MM.1S (cell line): ENCODE results near the gene KIN.

Source experiments
- EZH2 ChIP-seq: fragments of 300-600 bp; sonication (generic); optimal IDR thresholded peaks from 2 replicates; pipeline ENCODE3; 2017; ENCODE audit warnings: low read depth, mild to moderate bottlenecking, antibody characterized with exemption, low read length, mixed read lengths
- EZH2phosphoT487 ChIP-seq: fragments of 300-600 bp; sonication (generic); IDR thresholded peaks from 2 replicates; pipeline ENCODE4 v1.6.1; 2018; ENCODE audit warnings: antibody characterized with exemption, low read length
- TF ChIP-seq, protein P1 (sequence below): fragments of 300-600 bp; sonication (generic); IDR thresholded peaks from 2 replicates; pipeline ENCODE4 v1.5.1; 2016; ENCODE audit warnings: antibody characterized with exemption, low read length, mixed read lengths

DNA sequence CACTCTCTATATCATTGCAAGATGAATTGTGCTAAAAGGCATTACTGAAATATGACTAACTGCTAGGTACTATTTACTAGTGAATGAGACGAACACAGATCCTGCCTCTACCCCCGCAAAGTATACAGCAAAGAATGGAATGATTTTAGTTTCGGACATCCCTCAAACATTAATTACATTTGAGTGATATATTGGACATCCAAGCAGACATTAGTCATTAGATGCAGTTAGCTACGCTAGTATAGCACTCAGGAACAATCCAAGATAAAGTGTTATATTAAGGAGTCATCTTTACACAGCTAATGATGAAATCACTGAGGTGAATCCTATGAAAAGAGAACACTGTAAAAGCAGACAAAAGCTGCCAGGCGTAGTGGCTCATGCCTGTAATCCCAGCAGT lies 23.2 kb upstream of the KIN start:
- TF ChIP-seq, protein P1, sequence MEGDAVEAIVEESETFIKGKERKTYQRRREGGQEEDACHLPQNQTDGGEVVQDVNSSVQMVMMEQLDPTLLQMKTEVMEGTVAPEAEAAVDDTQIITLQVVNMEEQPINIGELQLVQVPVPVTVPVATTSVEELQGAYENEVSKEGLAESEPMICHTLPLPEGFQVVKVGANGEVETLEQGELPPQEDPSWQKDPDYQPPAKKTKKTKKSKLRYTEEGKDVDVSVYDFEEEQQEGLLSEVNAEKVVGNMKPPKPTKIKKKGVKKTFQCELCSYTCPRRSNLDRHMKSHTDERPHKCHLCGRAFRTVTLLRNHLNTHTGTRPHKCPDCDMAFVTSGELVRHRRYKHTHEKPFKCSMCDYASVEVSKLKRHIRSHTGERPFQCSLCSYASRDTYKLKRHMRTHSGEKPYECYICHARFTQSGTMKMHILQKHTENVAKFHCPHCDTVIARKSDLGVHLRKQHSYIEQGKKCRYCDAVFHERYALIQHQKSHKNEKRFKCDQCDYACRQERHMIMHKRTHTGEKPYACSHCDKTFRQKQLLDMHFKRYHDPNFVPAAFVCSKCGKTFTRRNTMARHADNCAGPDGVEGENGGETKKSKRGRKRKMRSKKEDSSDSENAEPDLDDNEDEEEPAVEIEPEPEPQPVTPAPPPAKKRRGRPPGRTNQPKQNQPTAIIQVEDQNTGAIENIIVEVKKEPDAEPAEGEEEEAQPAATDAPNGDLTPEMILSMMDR: no peak
- no peak for TF ChIP-seq EZH2phosphoT487
- TF ChIP-seq EZH2: no peak
